Dedifferentiated amniotic fluid mesenchymal stem cell (primary cell): ENCODE results near the gene MED13.
"Not testable (repeated sequence)": the region's sequence is repeated elsewhere in the genome, so short reads cannot be mapped to it uniquely, and the experiment has no call there.

Experiments
- DNase-seq: peaks from one replicate; pipeline ENCODE4 v3.0.0-alpha.2; 2016; ENCODE audit errors: extremely low spot score

MED13 gene

GRCh38 chr17:61908292-61909037, 156.6 kb downstream of the MED13 start:
- no peak for DNase-seq

- DNase-seq, result no peak
These were observed 157.7 kb downstream of the MED13 start for GRCh38 chr17:61907361-61907760.

GRCh38 chr17:61904094-61904710, 160.9 kb downstream of the MED13 start:
- no peak for DNase-seq

- no peak for DNase-seq
These were observed 161.8 kb downstream of the MED13 start for GRCh38 chr17:61903251-61903650.

GRCh38 chr17:61897548-61898180, 167.4 kb downstream of the MED13 start:
- no peak for DNase-seq

GRCh38 chr17:61895391-61895790, 169.7 kb downstream of the MED13 start:
- no peak for DNase-seq

GRCh38 chr17:61894310-61894709, 170.8 kb downstream of the MED13 start:
- not testable (repeated sequence) for DNase-seq
